GM13977 (cell line): ENCODE results near the gene HIF1AN.

Source experiments
- DNase-seq: peaks from one replicate; pipeline ENCODE4 v3.0.0; 2012; ENCODE audit warnings: low spot score
- CTCF ChIP-seq: IDR thresholded peaks from 2 replicates; pipeline ENCODE4 v1.5.1; 2012; ENCODE audit warnings: mild to moderate bottlenecking, control low read depth; ENCODE audit not compliant: insufficient read depth; ENCODE audit errors: extremely low read depth, missing control alignments
- in situ Hi-C: fragments of 300-500 bp; cut with MboI; formaldehyde crosslinking; loops from one replicate; pipeline ENCODE4 v1.12.0; 2022; ENCODE audit warnings: low sequenced_read_pairs, low pct_unique_long_range_greater_than_20kb, mixed read lengths, inconsistent platforms; ENCODE audit not compliant: unreplicated experiment

The HIF1AN gene

GRCh38 chr10:100501423-100501822, 34.3 kb upstream of the HIF1AN start:
- TF ChIP-seq CTCF = no peak
- in situ Hi-C loops = loop anchor here (10.0 kb wide), 1 partner anchor 67 kb away; no protein-coding TSS in a partner anchor
- no peak for DNase-seq

- no peak for DNase-seq
- in situ Hi-C loops = loop anchor here (10.0 kb wide), 1 partner anchor 68 kb away; no protein-coding TSS in a partner anchor
These were observed 32.7 kb upstream of the HIF1AN start for GRCh38 chr10:100502926-100503494.

GRCh38 chr10:100504096-100504495, 31.6 kb upstream of the HIF1AN start:
- in situ Hi-C loops = loop anchor here (10.0 kb wide), 1 partner anchor 69 kb away; no protein-coding TSS in a partner anchor
- no peak for TF ChIP-seq CTCF
- DNase-seq = no peak

More at GRCh38 chr10:100502926-100503494, 32.7 kb upstream of the HIF1AN start:
- no peak for TF ChIP-seq CTCF

- no peak for TF ChIP-seq CTCF
- in situ Hi-C loops = loop anchor here (10.0 kb wide), 1 partner anchor 70 kb away; no protein-coding TSS in a partner anchor
- DNase-seq = no peak
These were observed 30.6 kb upstream of the HIF1AN start for GRCh38 chr10:100505164-100505563.

GRCh38 chr10:100506596-100507356, 29.0 kb upstream of the HIF1AN start:
- in situ Hi-C loops = loop anchor here (10.0 kb wide), 1 partner anchor 72 kb away; no protein-coding TSS in a partner anchor
- no peak for DNase-seq
- no peak for TF ChIP-seq CTCF

- TF ChIP-seq CTCF = no peak
- DNase-seq = no peak
- in situ Hi-C loops = loop anchor here (10.0 kb wide), 1 partner anchor 73 kb away; no protein-coding TSS in a partner anchor
These were observed 28.4 kb upstream of the HIF1AN start for GRCh38 chr10:100507357-100507732.
